ENCODE data around the gene OTUD5. TPM values are rescaled to one million over a fixed set of nuclear protein-coding genes. Genes with fewer than 3 reads are reported as not detected.

Gene OTUD5
- total and polyA plus RNA-seq, 2 experiments from 2014 or later: 27.0 to 43.4 TPM

- no peaks in the 10 kb centered on the region for H3K36me3 ChIP-seq (ENCODE audit: low read depth)
- H3K9ac ChIP-seq: no peak overlapping the region
- no peak overlapping the region; the same call in 1 of the 2 replicates for H2AFZ ChIP-seq
- H3K9me2 ChIP-seq (ENCODE audit: insufficient read depth): no peaks in the 10 kb centered on the region
- in situ Hi-C loops (cut with MboI): no loop called here
- H3K4me3 ChIP-seq: no peak overlapping the region
- no peaks in the 10 kb centered on the region for H4K20me1 ChIP-seq (ENCODE audit: insufficient read depth)
- no peaks in the 10 kb centered on the region for H3K27me3 ChIP-seq (replicated peaks; ENCODE audit: insufficient read depth)
- DNase-seq: peak; percentile 50
- no peak overlapping the region for H3K4me2 ChIP-seq (ENCODE audit: unreplicated experiment)
- H3K27ac ChIP-seq: peak overlapping the region; percentile 20; the same call in 1 of the 2 replicates
- no peaks in the 10 kb centered on the region for H3F3A ChIP-seq (ENCODE audit: insufficient read depth)
- WGBS, 2 experiments (ENCODE audit: low coverage in 1 of 2, low lambda C conversion rate in 2 of 2, missing lambda C conversion rate in 2 of 2): 85 to 95% methylated on average over 11 to 15 of the region's 15 CpGs
- H3K79me2 ChIP-seq (ENCODE audit: insufficient read depth): no peaks in the 10 kb centered on the region
- H3K4me1 ChIP-seq (ENCODE audit: insufficient read depth): 0 out of 2 replicates have a peak, but pooled peaks cover 8% of the 10 kb centered on the region
- H3K9me3 ChIP-seq (ENCODE audit: low read depth): no peaks in the 10 kb centered on the region
- TF ChIP-seq EZH2 (IDR thresholded peaks at IDR 0.05; ENCODE audit: insufficient read depth, poor library complexity, severe bottlenecking) (no peak), EZH2phosphoT487 (IDR thresholded peaks at IDR 0.05; ENCODE audit: insufficient read depth, low read depth) (no peak)
These were observed 9.6 kb upstream of the OTUD5 start for GRCh38 chrX:48966796-48967579.

DNA sequence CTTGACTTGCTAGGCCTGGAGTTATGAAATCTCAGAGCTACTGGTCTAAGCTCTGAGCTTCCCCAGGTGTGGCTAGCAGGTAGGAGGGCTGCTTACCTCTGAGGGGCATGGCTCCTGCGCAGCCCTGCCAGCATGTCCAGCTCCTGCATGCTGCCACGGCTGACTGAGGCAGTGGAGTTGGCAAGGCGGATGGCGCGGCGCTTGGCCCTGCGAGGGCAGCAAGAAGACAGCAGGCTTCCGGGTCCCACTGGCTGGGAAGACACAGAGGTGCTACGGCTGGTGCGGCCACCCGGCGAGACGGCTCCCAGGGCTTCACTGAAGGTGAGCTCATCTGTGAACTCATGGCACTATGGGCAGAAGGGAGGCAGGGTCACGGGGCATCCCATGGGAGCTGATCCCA is 8.6 kb upstream of the OTUD5 start:
- no peaks in the 10 kb centered on the region for H3F3A ChIP-seq (ENCODE audit: insufficient read depth)
- H3K27me3 ChIP-seq (replicated peaks; ENCODE audit: insufficient read depth): no peaks in the 10 kb centered on the region
- no peaks in the 10 kb centered on the region for H3K9me3 ChIP-seq (ENCODE audit: low read depth)
- no peak overlapping the region for H3K27ac ChIP-seq
- in situ Hi-C loops (cut with MboI): no loop called here
- H3K4me1 ChIP-seq (ENCODE audit: insufficient read depth): 0 out of 2 replicates have a peak, but pooled peaks cover 8% of the 10 kb centered on the region
- no peaks in the 10 kb centered on the region for H3K36me3 ChIP-seq (ENCODE audit: low read depth)
- TF ChIP-seq EZH2phosphoT487 (IDR thresholded peaks at IDR 0.05; ENCODE audit: insufficient read depth, low read depth) (no peak), EZH2 (IDR thresholded peaks at IDR 0.05; ENCODE audit: insufficient read depth, poor library complexity, severe bottlenecking) (no peak)
- no peak overlapping the region for H3K9ac ChIP-seq
- H3K9me2 ChIP-seq (ENCODE audit: insufficient read depth): no peaks in the 10 kb centered on the region
- WGBS, 2 experiments (ENCODE audit: low coverage in 1 of 2, low lambda C conversion rate in 2 of 2, missing lambda C conversion rate in 2 of 2): 89 to 97% methylated on average over 9 to 11 of the region's 14 CpGs
- H3K4me3 ChIP-seq: no peak overlapping the region
- H3K79me2 ChIP-seq (ENCODE audit: insufficient read depth): no peaks in the 10 kb centered on the region
- no peak overlapping the region for H3K4me2 ChIP-seq (ENCODE audit: unreplicated experiment)
- H4K20me1 ChIP-seq (ENCODE audit: insufficient read depth): no peaks in the 10 kb centered on the region
- no peak for DNase-seq
- H2AFZ ChIP-seq: no peak overlapping the region

DNA sequence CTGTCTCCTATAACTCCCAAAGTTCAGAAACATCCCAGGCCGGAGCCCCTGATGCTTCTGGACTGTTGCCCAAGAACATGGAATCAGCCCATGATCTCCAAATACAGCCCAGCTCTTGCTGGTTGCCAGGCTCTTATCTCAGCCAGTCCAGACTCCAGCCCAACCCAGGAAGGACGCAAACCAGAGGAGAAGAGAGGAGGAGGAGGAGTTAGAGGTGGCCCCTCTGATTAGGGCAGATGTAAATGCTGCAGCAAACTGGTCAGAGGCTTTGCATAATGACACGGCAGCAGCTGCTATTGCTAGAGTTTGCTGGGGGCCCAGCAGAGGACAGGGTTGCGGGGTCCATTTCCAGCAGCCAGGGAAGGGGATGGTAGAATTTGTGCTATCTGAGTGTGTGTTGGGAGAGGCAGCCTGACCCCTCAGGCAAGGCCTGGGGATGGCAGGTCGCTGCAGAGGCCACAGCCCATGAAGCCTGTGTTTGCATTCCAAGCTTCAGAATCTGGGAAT is 4.2 kb upstream of the OTUD5 start:
- Histone ChIP-seq H3K4me3 (no peak overlapping the region), H3K4me2 (ENCODE audit: unreplicated experiment) (no peak overlapping the region), H4K20me1 (ENCODE audit: insufficient read depth) (no peaks in the 10 kb centered on the region), H3K36me3 (ENCODE audit: low read depth) (no peaks in the 10 kb centered on the region), H3K79me2 (ENCODE audit: insufficient read depth) (peaks cover 5% of the 10 kb centered on the region), H3K9ac (no peak overlapping the region), H3F3A (ENCODE audit: insufficient read depth) (peaks cover 11% of the 10 kb centered on the region), H3K27ac (no peak overlapping the region), H3K4me1 (ENCODE audit: insufficient read depth) (0 out of 2 replicates have a peak, but pooled peaks cover 7% of the 10 kb centered on the region), H3K27me3 (replicated peaks; ENCODE audit: insufficient read depth) (no peaks in the 10 kb centered on the region), H3K9me3 (ENCODE audit: low read depth) (no peaks in the 10 kb centered on the region), H3K9me2 (ENCODE audit: insufficient read depth) (no peaks in the 10 kb centered on the region), H2AFZ (no peak overlapping the region)
- no peak for TF ChIP-seq EZH2phosphoT487 (IDR thresholded peaks at IDR 0.05; ENCODE audit: insufficient read depth, low read depth)
- TF ChIP-seq EZH2 (IDR thresholded peaks at IDR 0.05; ENCODE audit: insufficient read depth, poor library complexity, severe bottlenecking): no peak
- WGBS, 2 experiments (ENCODE audit: low coverage in 1 of 2, low lambda C conversion rate in 2 of 2, missing lambda C conversion rate in 2 of 2): 67 to 79% methylated on average over 4 to 5 of the region's 5 CpGs
- in situ Hi-C loops (cut with MboI): no loop called here
- no peak for DNase-seq

- Histone ChIP-seq H3K79me2 (ENCODE audit: insufficient read depth) (peaks cover 18% of the 10 kb centered on the region), H3F3A (ENCODE audit: insufficient read depth) (peaks cover 11% of the 10 kb centered on the region), H3K9me2 (ENCODE audit: insufficient read depth) (no peaks in the 10 kb centered on the region), H3K27me3 (replicated peaks; ENCODE audit: insufficient read depth) (no peaks in the 10 kb centered on the region), H3K9ac (no peak overlapping the region), H4K20me1 (ENCODE audit: insufficient read depth) (no peaks in the 10 kb centered on the region), H3K4me2 (ENCODE audit: unreplicated experiment) (no peak overlapping the region), H3K9me3 (ENCODE audit: low read depth) (no peaks in the 10 kb centered on the region), H3K4me1 (ENCODE audit: insufficient read depth) (peaks cover 15% of the 10 kb centered on the region; the same call in 1 of the 2 replicates), H3K27ac (no peak overlapping the region), H3K4me3 (no peak overlapping the region), H3K36me3 (ENCODE audit: low read depth) (no peaks in the 10 kb centered on the region), H2AFZ (no peak overlapping the region)
- TF ChIP-seq EZH2 (IDR thresholded peaks at IDR 0.05; ENCODE audit: insufficient read depth, poor library complexity, severe bottlenecking): no peak
- TF ChIP-seq EZH2phosphoT487 (IDR thresholded peaks at IDR 0.05; ENCODE audit: insufficient read depth, low read depth): no peak
- no peak for DNase-seq
- WGBS, 2 experiments (ENCODE audit: low coverage in 1 of 2, low lambda C conversion rate in 2 of 2, missing lambda C conversion rate in 2 of 2): 96 to 100% methylated on average over 2 of the region's 2 CpGs
- in situ Hi-C loops (cut with MboI): no loop called here
These were observed 2.9 kb upstream of the OTUD5 start for GRCh38 chrX:48960291-48960690.

Measured in GM23248 (cell line).